Stimulated activated CD8-positive, alpha-beta memory T cell treated with anti-CD3 and anti-CD28 coated beads, Interleukin-12 subunit alpha, Interleukin-12 subunit beta, amount 100 ng/mL, for 1 hour (primary cell): ENCODE measurements around the gene SLC7A4.
"Not testable (repeated sequence)": the region's sequence is repeated elsewhere in the genome, so short reads cannot be mapped to it uniquely, and the experiment has no call there.

ENCODE experiments used
- DNase-seq: peaks from one replicate; pipeline ENCODE4 v3.0.0-alpha.2; 2020; ENCODE audit warnings: low read depth

SLC7A4 gene

GRCh38 chr22:21016644-21017420 is 15.5 kb downstream of the SLC7A4 start:
- DNase-seq = no peak

- no peak for DNase-seq
Measured at GRCh38 chr22:21015466-21016006, 16.8 kb downstream of the SLC7A4 start.

- DNase-seq = no peak
Measured at GRCh38 chr22:21014726-21015465, 17.5 kb downstream of the SLC7A4 start, which contains the start of gene P2RX6. P2RX6 (plus strand) TSS chr22:21015165; CDS start chr22:21015175, 10 bp downstream.

- DNase-seq = peak; percentile 64
Measured at GRCh38 chr22:21014202-21014725, 18.1 kb downstream of the SLC7A4 start.

- no peak for DNase-seq
Measured at GRCh38 chr22:21013657-21014201, 18.6 kb downstream of the SLC7A4 start.

- DNase-seq = no peak
Measured at GRCh38 chr22:21012446-21013407, 19.6 kb downstream of the SLC7A4 start.

GRCh38 chr22:21010426-21011113 is 21.8 kb downstream of the SLC7A4 start:
- DNase-seq = no peak

- no peak for DNase-seq
Measured at GRCh38 chr22:21009638-21010425, 22.5 kb downstream of the SLC7A4 start.

- DNase-seq = not testable (repeated sequence)
Measured at GRCh38 chr22:21009208-21009607, 23.2 kb downstream of the SLC7A4 start.

GRCh38 chr22:21003782-21004181 is 28.6 kb downstream of the SLC7A4 start:
- no peak for DNase-seq

GRCh38 chr22:21001601-21002325 is 30.6 kb downstream of the SLC7A4 start, which contains the start of gene THAP7:
THAP7 (minus strand) TSS chr22:21002118; CDS start chr22:21001911, 207 bp downstream.
- DNase-seq = peak; percentile 94

GRCh38 chr22:21000987-21001600 is 31.3 kb downstream of the SLC7A4 start:
- no peak for DNase-seq

- no peak for DNase-seq
Measured at GRCh38 chr22:21000207-21000986, 32.0 kb downstream of the SLC7A4 start.

GRCh38 chr22:20999350-21000206 is 32.8 kb downstream of the SLC7A4 start:
- DNase-seq = no peak

GRCh38 chr22:20998411-20999336 is 33.7 kb downstream of the SLC7A4 start:
- no peak for DNase-seq
